Panc1 (cell line): ENCODE measurements around the gene FIBIN. TPM values are rescaled to one million over a fixed set of nuclear protein-coding genes. Genes with fewer than 3 reads are reported as not detected.

Experiments
- ATAC-seq: fragments of 200-7000 bp; cut with Tn5 transposase; 2 replicates; pipeline ENCODE4 v1.9.1; 2020; ENCODE audit warnings: mild to moderate bottlenecking, moderate library complexity
- BruUV-seq: library from RNA; stranded (reverse); fragments of 400-500 nt; replicated peaks from 2 replicates; lab custom pipeline; 2021; lab: Mats Ljungman, UMichigan
- CTCF ChIA-PET: fragments of 300-600 bp; sonication (Branson Sonifier 250); formaldehyde crosslinking; loops from one replicate; lab custom pipeline; 2022; ENCODE audit warnings: antibody characterized with exemption; lab: Charles Lee
- POLR2A ChIA-PET: fragments of 300-600 bp; sonication (Branson Sonifier 250); formaldehyde crosslinking; loops from one replicate; lab custom pipeline; 2022; ENCODE audit warnings: antibody characterized with exemption; lab: Charles Lee
- DNase-seq: peaks from one replicate; pipeline ENCODE4 v3.0.0-alpha.2; 2010; ENCODE audit warnings: low read depth, low spot score
- H3K27ac ChIP-seq: 2 replicates; pipeline ENCODE4 v1.5.1; 2011; ENCODE audit warnings: mild to moderate bottlenecking, low read length, inconsistent platforms
- H3K27me3 ChIP-seq: fragments of 200-500 bp; sonication (Bioruptor generic); 2 replicates; pipeline ENCODE4 v1.6.0; 2014; ENCODE audit warnings: low read length, inconsistent platforms; ENCODE audit not compliant: control insufficient read depth, insufficient read depth
- H3K36me3 ChIP-seq: fragments of 200-500 bp; sonication (Bioruptor generic); 2 replicates; pipeline ENCODE4 v1.5.1; 2014; ENCODE audit warnings: inconsistent platforms, mild to moderate bottlenecking, low read length, moderate library complexity; ENCODE audit not compliant: control insufficient read depth, insufficient read depth
- H3K4me1 ChIP-seq: 2 replicates; pipeline ENCODE4 v1.5.1; 2011; ENCODE audit warnings: inconsistent platforms, mild to moderate bottlenecking, low read length, moderate library complexity; ENCODE audit not compliant: control insufficient read depth, insufficient read depth
- H3K4me3 ChIP-seq, 2 experiments: 2 replicates each; pipeline ENCODE4 v1.5.1; 2011 to 2012; ENCODE audit warnings: low read depth in 2 of 2, low read length in 2 of 2, mild to moderate bottlenecking in 2 of 2, inconsistent platforms in 1 of 2, moderate library complexity in 1 of 2
- H3K9me3 ChIP-seq: fragments of 200-500 bp; sonication (Bioruptor generic); 2 replicates; pipeline ENCODE4 v1.5.1; 2014; ENCODE audit warnings: low read depth, mild to moderate bottlenecking, inconsistent platforms, low read length, moderate library complexity; ENCODE audit not compliant: control insufficient read depth, insufficient read depth
- CTCF ChIP-seq: fragments of 450-650 bp; IDR thresholded peaks from 2 replicates; pipeline ENCODE4 v1.5.1; 2017; ENCODE audit warnings: mild to moderate bottlenecking
- POLR2AphosphoS5 ChIP-seq: IDR thresholded peaks from 2 replicates; pipeline ENCODE4 v1.6.1; 2012; ENCODE audit warnings: mild to moderate bottlenecking, low read depth, low read length, moderate library complexity
- REST ChIP-seq, 2 experiments: IDR thresholded peaks; 2 replicates each; pipeline ENCODE4 v1.6.1; 2011 to 2012; ENCODE audit warnings: low read depth in 2 of 2, control low read depth in 1 of 2, low read length in 1 of 2, mild to moderate bottlenecking in 1 of 2, moderate library complexity in 1 of 2; ENCODE audit not compliant: insufficient read depth in 1 of 2
- SIN3A ChIP-seq: IDR thresholded peaks from 2 replicates; pipeline ENCODE4 v1.6.1; 2012; ENCODE audit warnings: low read depth, mild to moderate bottlenecking, low read length, moderate library complexity, borderline replicate concordance; ENCODE audit not compliant: insufficient read depth
- TCF7L2 ChIP-seq: IDR thresholded peaks from 2 replicates; pipeline ENCODE4 v1.6.1; 2011; ENCODE audit warnings: mild to moderate bottlenecking, low read depth, low read length, inconsistent platforms
- in situ Hi-C: cut with HindIII; loops from 2 replicates; pipeline ENCODE4 v1.10.0; 2016; ENCODE audit warnings: low sequenced_read_pairs, low pct_unique_long_range_greater_than_20kb
- intact Hi-C: fragments of 100-400 bp; cut with micrococcal nuclease; formaldehyde crosslinking; loops from one replicate; pipeline ENCODE4 v1.10.0; 2022; ENCODE audit not compliant: unreplicated experiment
- total RNA-seq: library from RNA; stranded (reverse); gene quantifications from one replicate; pipeline ENCODE4 v1.2.1, GENCODE V29; 2021; ENCODE audit not compliant: unreplicated experiment

The FIBIN gene
- total RNA-seq, 1 experiment from 2014 or later: not detected

GRCh38 chr11:27013781-27014361 lies 20.0 kb downstream of the FIBIN start:
- Histone ChIP-seq H3K4me3 (no peak overlapping the region), H3K9me3 (no peaks in the 10 kb centered on the region), H3K36me3 (no peaks in the 10 kb centered on the region), H3K27ac (no peak overlapping the region), H3K27me3 (no peaks in the 10 kb centered on the region; the same call in 1 of the 2 replicates), H3K4me1 (no peaks in the 10 kb centered on the region)
- DNase-seq: no peak
- intact Hi-C loops (no loop called here), in situ Hi-C loops (no loop called here)
- ChIA-PET CTCF (no interaction called here), POLR2A (no interaction called here)
- no peak for ATAC-seq
- BruUV-seq: no TSS peak
- TF ChIP-seq CTCF (no peak), SIN3A (no peak), POLR2AphosphoS5 (no peak), TCF7L2 (no peak), REST (IDR thresholded peaks at IDR 0.05; ENCODE audit: insufficient read depth in 1 of 2, low read depth in 2 of 2, low read length in 1 of 2) (no peak)

- H3K36me3 ChIP-seq: no peaks in the 10 kb centered on the region
- no peaks in the 10 kb centered on the region for H3K4me1 ChIP-seq
- intact Hi-C loops: no loop called here
- H3K4me3 ChIP-seq: no peak overlapping the region
- no peak for ATAC-seq
- no peaks in the 10 kb centered on the region for H3K9me3 ChIP-seq
- POLR2A ChIA-PET: no interaction called here
- no peak for DNase-seq
- in situ Hi-C loops: no loop called here
- CTCF ChIA-PET: no interaction called here
- H3K27me3 ChIP-seq: no peaks in the 10 kb centered on the region; the same call in 1 of the 2 replicates
- no peak overlapping the region for H3K27ac ChIP-seq
- BruUV-seq: no TSS peak
- no peak for TF ChIP-seq REST (IDR thresholded peaks at IDR 0.05; ENCODE audit: insufficient read depth in 1 of 2, low read depth in 2 of 2, low read length in 1 of 2)
- TF ChIP-seq POLR2AphosphoS5: no peak
- TF ChIP-seq SIN3A: no peak
- no peak for TF ChIP-seq CTCF
- no peak for TF ChIP-seq TCF7L2
These were observed 25.1 kb downstream of the FIBIN start for GRCh38 chr11:27018902-27019529.
